ENCODE results near the gene ERCC8. TPM values are rescaled to one million over a fixed set of nuclear protein-coding genes. Genes with fewer than 3 reads are reported as not detected.
A peak's percentile ranks its signal among the peaks of the same experiment; 100 is the strongest.

Gene ERCC8, protein sequence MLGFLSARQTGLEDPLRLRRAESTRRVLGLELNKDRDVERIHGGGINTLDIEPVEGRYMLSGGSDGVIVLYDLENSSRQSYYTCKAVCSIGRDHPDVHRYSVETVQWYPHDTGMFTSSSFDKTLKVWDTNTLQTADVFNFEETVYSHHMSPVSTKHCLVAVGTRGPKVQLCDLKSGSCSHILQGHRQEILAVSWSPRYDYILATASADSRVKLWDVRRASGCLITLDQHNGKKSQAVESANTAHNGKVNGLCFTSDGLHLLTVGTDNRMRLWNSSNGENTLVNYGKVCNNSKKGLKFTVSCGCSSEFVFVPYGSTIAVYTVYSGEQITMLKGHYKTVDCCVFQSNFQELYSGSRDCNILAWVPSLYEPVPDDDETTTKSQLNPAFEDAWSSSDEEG
- total RNA-seq (2021), result 8.7 and 13.0 TPM in 2 replicates
- Bru-seq, nascent RNA, result percentile 62 among the genes with signal in this experiment
- percentile 60 among the genes with signal in this experiment for BruChase-seq, experiment 1, labeled RNA remaining after a 2-hour chase
- BruChase-seq, experiment 2, labeled RNA remaining after a 6-hour chase, result percentile 51 among the genes with signal in this experiment
- long read RNA-seq, transcript ERCC8-201 (12 exons, 2,017 nt), result major isoform, 8 of 22 reads
- long read RNA-seq, partial matches to known transcripts, result 5 of 22 reads
- long read RNA-seq, other reads (novel, unspliced or antisense), result 5 of 22 reads

DNA sequence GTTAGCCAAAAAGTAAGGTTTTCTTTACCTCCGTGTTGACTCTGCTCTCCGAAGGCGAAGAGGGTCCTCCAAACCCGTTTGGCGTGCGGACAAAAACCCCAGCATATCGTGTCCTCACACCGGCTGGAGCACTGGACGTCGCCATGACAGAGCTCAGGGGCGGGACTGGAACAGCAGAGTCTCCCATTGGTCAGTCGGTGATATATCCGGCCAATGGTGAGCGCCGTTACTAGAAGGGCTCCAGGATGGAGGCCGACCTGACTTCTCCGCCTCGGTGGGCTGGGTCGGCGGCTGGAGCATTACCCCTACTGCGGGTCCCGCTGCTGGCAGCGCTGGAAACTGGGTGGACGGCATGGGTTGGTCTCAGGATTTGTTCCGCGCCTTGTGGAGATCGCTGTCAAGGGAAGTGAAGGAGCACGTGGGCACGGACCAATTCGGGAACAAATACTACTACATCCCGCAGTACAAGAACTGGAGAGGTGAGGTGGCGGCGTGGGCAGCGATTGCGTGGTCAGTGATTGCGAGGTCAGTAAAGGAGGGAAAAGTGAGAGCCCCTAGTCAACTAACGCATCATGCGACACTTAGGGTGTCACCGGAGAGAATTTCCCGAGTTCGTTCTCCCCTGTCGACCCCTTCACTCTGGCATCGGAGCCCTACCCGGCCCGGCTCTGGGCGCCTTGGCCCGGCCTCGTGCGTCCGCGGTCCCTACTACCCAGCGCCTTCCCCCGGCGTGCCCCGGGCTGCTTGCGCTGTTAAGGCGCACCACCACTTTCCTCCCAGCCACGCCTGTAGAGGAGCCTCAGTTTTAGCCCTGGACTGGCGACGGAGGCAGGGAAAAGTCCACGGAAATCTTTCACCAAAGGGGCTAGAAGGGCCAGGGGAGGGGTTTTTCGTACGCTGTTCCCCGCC, at the start of gene ERCC8, which contains the start of gene NDUFAF2:
ERCC8 (minus strand) TSS at position 167 of the 909 bp plus-strand sequence; CDS start at position 105, 62 bp downstream.
NDUFAF2 (plus strand) TSS at position 302 of the 909 bp plus-strand sequence; CDS start at position 353, 51 bp downstream.
- peak; percentile 84 to 86 for DNase-seq
- Histone ChIP-seq H3K4me1 (replicated peaks; ENCODE audit: insufficient read depth) (peaks cover 26% of the 10 kb centered on the region), H3F3A (ENCODE audit: insufficient read depth, low read depth) (peaks cover 11% of the 10 kb centered on the region; the same call in 1 of the 2 replicates), H3K9me2 (ENCODE audit: insufficient read depth) (no peaks in the 10 kb centered on the region), H3K27me3 (ENCODE audit: insufficient read depth, low read depth) (no peaks in the 10 kb centered on the region), H3K36me3 (ENCODE audit: low read depth) (no peaks in the 10 kb centered on the region), H3K9me3 (ENCODE audit: insufficient read depth, low read depth) (no peaks in the 10 kb centered on the region), H2AFZ (peak within 1 kb of the TSS; percentile 98), H3K4me2 (peak within 1 kb of the TSS; percentile 97), H4K20me1 (ENCODE audit: insufficient read depth) (peaks cover 14% of the 10 kb centered on the region; the same call in 1 of the 2 replicates), H3K79me2 (ENCODE audit: low read depth) (peaks cover 91% of the 10 kb centered on the region), H3K27ac (peak within 1 kb of the TSS; percentile 70), H3K4me3 (peak within 1 kb of the TSS; percentile 98)
- no peak for TF ChIP-seq EZH2 (IDR thresholded peaks at IDR 0.05; ENCODE audit: low read depth)
- TF ChIP-seq, protein P1, sequence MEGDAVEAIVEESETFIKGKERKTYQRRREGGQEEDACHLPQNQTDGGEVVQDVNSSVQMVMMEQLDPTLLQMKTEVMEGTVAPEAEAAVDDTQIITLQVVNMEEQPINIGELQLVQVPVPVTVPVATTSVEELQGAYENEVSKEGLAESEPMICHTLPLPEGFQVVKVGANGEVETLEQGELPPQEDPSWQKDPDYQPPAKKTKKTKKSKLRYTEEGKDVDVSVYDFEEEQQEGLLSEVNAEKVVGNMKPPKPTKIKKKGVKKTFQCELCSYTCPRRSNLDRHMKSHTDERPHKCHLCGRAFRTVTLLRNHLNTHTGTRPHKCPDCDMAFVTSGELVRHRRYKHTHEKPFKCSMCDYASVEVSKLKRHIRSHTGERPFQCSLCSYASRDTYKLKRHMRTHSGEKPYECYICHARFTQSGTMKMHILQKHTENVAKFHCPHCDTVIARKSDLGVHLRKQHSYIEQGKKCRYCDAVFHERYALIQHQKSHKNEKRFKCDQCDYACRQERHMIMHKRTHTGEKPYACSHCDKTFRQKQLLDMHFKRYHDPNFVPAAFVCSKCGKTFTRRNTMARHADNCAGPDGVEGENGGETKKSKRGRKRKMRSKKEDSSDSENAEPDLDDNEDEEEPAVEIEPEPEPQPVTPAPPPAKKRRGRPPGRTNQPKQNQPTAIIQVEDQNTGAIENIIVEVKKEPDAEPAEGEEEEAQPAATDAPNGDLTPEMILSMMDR (conservative IDR thresholded peaks at IDR 0.05), result no peak
- CTCF ChIA-PET, result interaction anchor here (0.8 kb wide), 1 partner anchor 735 kb away, joined by 3 read pairs; no protein-coding TSS in a partner anchor
- POLR2A ChIA-PET (ENCODE audit: unreplicated experiment), result interaction anchor here (0.5 to 1.1 kb wide), 8 partner anchors 14 to 1068 kb away, joined by 3 to 43 read pairs (median 3); partner anchors contain the start of gene ZSWIM6
- BruUV-seq (replicated peaks), result no TSS peak
- intact Hi-C loops (cut with micrococcal nuclease; ENCODE audit: unreplicated experiment), result loop anchor here (5.0 kb wide), 2 partner anchors 112 to 268 kb away; no protein-coding TSS in a partner anchor

DNA sequence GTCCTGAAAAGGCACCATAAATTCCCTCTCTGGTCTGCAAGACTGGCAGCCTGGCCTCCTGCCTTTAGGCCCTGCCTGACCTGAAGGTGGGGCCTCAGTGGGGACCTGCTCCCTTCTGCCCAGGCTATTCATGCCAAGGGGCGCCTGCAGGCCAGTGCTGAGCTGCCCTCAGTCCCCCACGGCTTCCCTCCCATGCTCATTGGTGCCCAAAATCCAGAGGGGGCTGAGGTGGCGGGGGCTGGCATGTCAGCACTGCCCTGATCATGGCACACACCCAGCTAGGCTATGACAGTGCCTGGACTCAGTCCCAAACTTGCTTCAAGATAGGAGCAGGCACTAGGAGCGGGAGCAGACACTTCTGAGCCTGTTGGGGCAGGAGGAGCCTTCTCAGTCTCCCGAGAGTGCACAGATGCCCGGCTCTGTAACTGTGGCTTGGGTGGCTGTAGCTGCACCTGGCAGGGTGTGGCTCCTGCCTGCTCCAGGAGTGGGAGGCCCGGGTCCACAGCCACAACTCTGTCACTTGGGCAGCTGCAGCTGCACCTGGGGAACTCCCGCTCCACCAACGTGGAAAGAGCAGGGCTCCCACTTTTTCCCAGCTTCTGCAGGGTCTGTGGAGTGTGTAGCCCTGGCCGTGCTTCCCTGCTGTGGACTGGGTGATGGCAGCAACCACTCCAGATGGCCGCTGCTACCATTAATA, 49.2 kb upstream of the ERCC8 start:
- intact Hi-C loops (cut with micrococcal nuclease; ENCODE audit: unreplicated experiment), result no loop called here
- H3K4me2 ChIP-seq, result no peak overlapping the region
- H3K4me3 ChIP-seq, result no peak overlapping the region
- no TSS peak for BruUV-seq (replicated peaks)
- H3K9me3 ChIP-seq (ENCODE audit: insufficient read depth, low read depth), result peaks cover 5% of the 10 kb centered on the region; the same call in 1 of the 2 replicates
- ChIA-PET CTCF (no interaction called here), POLR2A (ENCODE audit: unreplicated experiment) (interaction anchor here (0.7 kb wide), 1 partner anchor 25 kb away, joined by 6 read pairs; no protein-coding TSS in a partner anchor)
- no peak overlapping the region for H2AFZ ChIP-seq
- H3F3A ChIP-seq (ENCODE audit: insufficient read depth, low read depth), result no peaks in the 10 kb centered on the region
- no peak for DNase-seq
- no peaks in the 10 kb centered on the region for H3K9me2 ChIP-seq (ENCODE audit: insufficient read depth)
- no peaks in the 10 kb centered on the region for H3K27me3 ChIP-seq (ENCODE audit: insufficient read depth, low read depth)
- no peak overlapping the region for H3K27ac ChIP-seq
- no peaks in the 10 kb centered on the region for H3K79me2 ChIP-seq (ENCODE audit: low read depth)
- no peaks in the 10 kb centered on the region; the same call in none of the 2 replicates for H4K20me1 ChIP-seq (ENCODE audit: insufficient read depth)
- no peaks in the 10 kb centered on the region for H3K36me3 ChIP-seq (ENCODE audit: low read depth)
- H3K4me1 ChIP-seq (replicated peaks; ENCODE audit: insufficient read depth), result no peaks in the 10 kb centered on the region
- TF ChIP-seq, protein P1 (conservative IDR thresholded peaks at IDR 0.05), result no peak
- no peak for TF ChIP-seq EZH2 (IDR thresholded peaks at IDR 0.05; ENCODE audit: low read depth)
